NCI-H526 treated with DMSO at 0.1 percent for 48 hours (cell line): ENCODE results near the gene CDH7.
A peak's percentile ranks its signal among the peaks of the same experiment; 100 is the strongest.

Experiments used
- DNase-seq: peaks from one replicate; lab custom pipeline; 2025; lab: John Stamatoyannopoulos, UW

Gene CDH7

GRCh38 chr18:65767406-65767805, 16.6 kb downstream of the CDH7 start:
- no peak for DNase-seq

- no peak for DNase-seq
Measured at GRCh38 chr18:65768120-65768778, 17.4 kb downstream of the CDH7 start.

- no peak for DNase-seq
Measured at GRCh38 chr18:65769652-65770051, 18.8 kb downstream of the CDH7 start.

- DNase-seq: no peak
Measured at GRCh38 chr18:65786474-65786873, 35.7 kb downstream of the CDH7 start.

GRCh38 chr18:65788373-65788772, 37.6 kb downstream of the CDH7 start:
- peak; percentile 9 for DNase-seq

GRCh38 chr18:65790604-65791003, 39.8 kb downstream of the CDH7 start:
- DNase-seq: no peak

- no peak for DNase-seq
Measured at GRCh38 chr18:65791719-65792118, 40.9 kb downstream of the CDH7 start.

GRCh38 chr18:65792456-65793074, 41.8 kb downstream of the CDH7 start:
- DNase-seq: no peak

GRCh38 chr18:65808759-65809158, 57.9 kb downstream of the CDH7 start:
- DNase-seq: no peak

- DNase-seq: no peak
Measured at GRCh38 chr18:65811307-65811706, 60.5 kb downstream of the CDH7 start.

GRCh38 chr18:65815506-65815905, 64.7 kb downstream of the CDH7 start:
- DNase-seq: no peak

GRCh38 chr18:65817178-65817577, 66.4 kb downstream of the CDH7 start:
- DNase-seq: no peak

GRCh38 chr18:65821911-65822310, 71.1 kb downstream of the CDH7 start:
- DNase-seq: no peak

- DNase-seq: no peak
Measured at GRCh38 chr18:65822826-65823225, 72.0 kb downstream of the CDH7 start.

- DNase-seq: no peak
Measured at GRCh38 chr18:65827444-65827843, 76.6 kb downstream of the CDH7 start.

GRCh38 chr18:65835881-65836280, 85.1 kb downstream of the CDH7 start:
- DNase-seq: no peak

- no peak for DNase-seq
Measured at GRCh38 chr18:65846107-65846506, 95.3 kb downstream of the CDH7 start.

- no peak for DNase-seq
Measured at GRCh38 chr18:65852273-65852672, 101.5 kb downstream of the CDH7 start.

GRCh38 chr18:65859075-65859474, 108.3 kb downstream of the CDH7 start:
- DNase-seq: no peak

- no peak for DNase-seq
Measured at GRCh38 chr18:65869527-65869926, 118.7 kb downstream of the CDH7 start.

- no peak for DNase-seq
Measured at GRCh38 chr18:65876310-65876709, 125.5 kb downstream of the CDH7 start.

GRCh38 chr18:65897292-65897691, 146.5 kb downstream of the CDH7 start:
- no peak for DNase-seq

GRCh38 chr18:65901522-65901921, 150.7 kb downstream of the CDH7 start:
- no peak for DNase-seq

GRCh38 chr18:65906621-65907034, 155.8 kb downstream of the CDH7 start:
- DNase-seq: no peak
